PFSK-1 (cell line): ENCODE data around the gene YIF1B.

Source experiments
- FOXP2 ChIP-seq: optimal IDR thresholded peaks from 2 replicates; pipeline ENCODE3; 2011; ENCODE audit warnings: borderline replicate concordance, control low read depth, inconsistent platforms; ENCODE audit not compliant: insufficient read depth; ENCODE audit errors: extremely low read length, extremely low read depth
- POLR2AphosphoS5 ChIP-seq: IDR thresholded peaks from 2 replicates; pipeline ENCODE4 v1.6.1; 2012; ENCODE audit warnings: low read depth, mild to moderate bottlenecking, control low read depth, low read length, moderate library complexity
- SIN3A ChIP-seq: IDR thresholded peaks from 2 replicates; pipeline ENCODE4 v1.6.1; 2012; ENCODE audit warnings: mild to moderate bottlenecking, low read length, moderate library complexity, borderline replicate concordance; ENCODE audit not compliant: insufficient read depth
- TAF1 ChIP-seq: IDR thresholded peaks from 2 replicates; pipeline ENCODE4 v1.6.1; 2012; ENCODE audit warnings: low read length, control low read depth, borderline replicate concordance; ENCODE audit not compliant: insufficient read depth
- TF ChIP-seq, protein P1 (sequence below), 2 experiments: IDR thresholded peaks; 2 replicates each; pipeline versions ENCODE4 v1.6.1 to v1.8.0; 2011 to 2012; ENCODE audit warnings: low read depth in 2 of 2, low read length in 2 of 2, control low read depth in 1 of 2, inconsistent platforms in 1 of 2, mild to moderate bottlenecking in 1 of 2, moderate library complexity in 1 of 2; ENCODE audit not compliant: insufficient read depth in 1 of 2

DNA sequence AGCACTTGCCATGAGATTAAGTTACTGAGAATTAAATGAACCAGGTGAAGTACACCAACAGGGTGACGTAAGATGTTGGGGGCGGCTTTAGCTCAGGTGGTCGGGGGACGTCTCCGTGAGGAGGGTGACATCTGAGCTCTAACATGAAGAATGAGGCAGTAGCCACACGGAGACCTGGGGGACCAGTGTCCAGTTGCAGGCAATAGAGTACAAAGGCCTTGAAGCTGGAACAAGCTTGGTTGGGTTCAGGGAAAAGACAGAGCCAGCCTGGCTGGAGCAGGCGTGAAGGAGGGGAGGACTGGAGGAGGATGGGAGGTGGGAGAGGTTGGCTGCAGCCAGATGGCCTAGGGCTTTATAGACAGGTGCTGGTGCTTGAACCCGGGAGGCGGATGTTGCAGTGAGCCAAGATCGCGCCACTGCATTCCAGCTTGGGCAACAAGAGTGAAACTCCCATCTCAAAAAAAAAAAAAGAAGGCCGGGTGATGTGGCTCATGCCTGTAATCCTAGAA is 49.8 kb downstream of the YIF1B start:
- no peak for TF ChIP-seq POLR2AphosphoS5
- TF ChIP-seq, protein P1, sequence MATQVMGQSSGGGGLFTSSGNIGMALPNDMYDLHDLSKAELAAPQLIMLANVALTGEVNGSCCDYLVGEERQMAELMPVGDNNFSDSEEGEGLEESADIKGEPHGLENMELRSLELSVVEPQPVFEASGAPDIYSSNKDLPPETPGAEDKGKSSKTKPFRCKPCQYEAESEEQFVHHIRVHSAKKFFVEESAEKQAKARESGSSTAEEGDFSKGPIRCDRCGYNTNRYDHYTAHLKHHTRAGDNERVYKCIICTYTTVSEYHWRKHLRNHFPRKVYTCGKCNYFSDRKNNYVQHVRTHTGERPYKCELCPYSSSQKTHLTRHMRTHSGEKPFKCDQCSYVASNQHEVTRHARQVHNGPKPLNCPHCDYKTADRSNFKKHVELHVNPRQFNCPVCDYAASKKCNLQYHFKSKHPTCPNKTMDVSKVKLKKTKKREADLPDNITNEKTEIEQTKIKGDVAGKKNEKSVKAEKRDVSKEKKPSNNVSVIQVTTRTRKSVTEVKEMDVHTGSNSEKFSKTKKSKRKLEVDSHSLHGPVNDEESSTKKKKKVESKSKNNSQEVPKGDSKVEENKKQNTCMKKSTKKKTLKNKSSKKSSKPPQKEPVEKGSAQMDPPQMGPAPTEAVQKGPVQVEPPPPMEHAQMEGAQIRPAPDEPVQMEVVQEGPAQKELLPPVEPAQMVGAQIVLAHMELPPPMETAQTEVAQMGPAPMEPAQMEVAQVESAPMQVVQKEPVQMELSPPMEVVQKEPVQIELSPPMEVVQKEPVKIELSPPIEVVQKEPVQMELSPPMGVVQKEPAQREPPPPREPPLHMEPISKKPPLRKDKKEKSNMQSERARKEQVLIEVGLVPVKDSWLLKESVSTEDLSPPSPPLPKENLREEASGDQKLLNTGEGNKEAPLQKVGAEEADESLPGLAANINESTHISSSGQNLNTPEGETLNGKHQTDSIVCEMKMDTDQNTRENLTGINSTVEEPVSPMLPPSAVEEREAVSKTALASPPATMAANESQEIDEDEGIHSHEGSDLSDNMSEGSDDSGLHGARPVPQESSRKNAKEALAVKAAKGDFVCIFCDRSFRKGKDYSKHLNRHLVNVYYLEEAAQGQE (IDR thresholded peaks at IDR 0.05; ENCODE audit: insufficient read depth in 1 of 2, low read depth in 2 of 2, low read length in 2 of 2) = no peak
- no peak for TF ChIP-seq TAF1
- no peak for TF ChIP-seq SIN3A
- TF ChIP-seq FOXP2 = no peak
